Dermis microvascular lymphatic vessel endothelial cell (primary cell): ENCODE data around the gene EIF4G2. TPM values are rescaled to one million over a fixed set of nuclear protein-coding genes. Genes with fewer than 3 reads are reported as not detected.
"Not testable (repeated sequence)": the region's sequence is repeated elsewhere in the genome, so short reads cannot be mapped to it uniquely, and the experiment has no call there.

Experiments used
- DNase-seq, 2 donors: peaks; one replicate each; pipeline versions ENCODE4 v3.0.0 to v3.0.0-alpha.2; 2010; ENCODE audit warnings: low read depth in 2 of 2
- total RNA-seq: library from RNA; depleted of rRNA; stranded (reverse); fragments of >200 nt; gene quantifications from 2 replicates; pipeline ENCODE4 v1.2.1, GENCODE V29; 2014

Gene EIF4G2
- total RNA-seq, result 655 and 780 TPM in 2 replicates

- peak; percentile 95 to 99 for DNase-seq
Measured at GRCh38 chr11:10808553-10809372, at the start of gene EIF4G2. Gene EIF4G2 (minus strand): TSS chr11:10808926.

GRCh38 chr11:10857709-10858438, 49.1 kb upstream of the EIF4G2 start, which contains the start of gene ZBED5:
Gene ZBED5 (minus strand): TSS chr11:10858053. CDS start chr11:10854945, 3,108 bp downstream.
- DNase-seq, result peak; percentile 92 to 98

GRCh38 chr11:10857459-10857708, 48.7 kb upstream of the EIF4G2 start:
- DNase-seq, result no peak

GRCh38 chr11:10856689-10857458, 48.1 kb upstream of the EIF4G2 start:
- peak in 1 of 2 donors; percentile 39 for DNase-seq

GRCh38 chr11:10855295-10855694, 46.6 kb upstream of the EIF4G2 start:
- DNase-seq, result no peak

GRCh38 chr11:10847960-10848860, 39.5 kb upstream of the EIF4G2 start:
- no peak for DNase-seq

- no peak for DNase-seq
Measured at GRCh38 chr11:10846660-10847059, 37.9 kb upstream of the EIF4G2 start.

- DNase-seq, result no peak
Measured at GRCh38 chr11:10845589-10845988, 36.9 kb upstream of the EIF4G2 start.

- DNase-seq, result no peak
Measured at GRCh38 chr11:10844796-10845195, 36.1 kb upstream of the EIF4G2 start.

GRCh38 chr11:10844356-10844755, 35.6 kb upstream of the EIF4G2 start:
- no peak for DNase-seq

GRCh38 chr11:10838881-10839280, 30.2 kb upstream of the EIF4G2 start:
- no peak for DNase-seq

GRCh38 chr11:10838083-10838482, 29.4 kb upstream of the EIF4G2 start:
- no peak for DNase-seq

GRCh38 chr11:10836884-10837283, 28.2 kb upstream of the EIF4G2 start:
- DNase-seq, result not testable (repeated sequence)

- DNase-seq, result no peak
Measured at GRCh38 chr11:10829139-10829538, 20.4 kb upstream of the EIF4G2 start.

- no peak for DNase-seq
Measured at GRCh38 chr11:10828402-10828801, 19.7 kb upstream of the EIF4G2 start.

- DNase-seq, result no peak
Measured at GRCh38 chr11:10824888-10825287, 16.2 kb upstream of the EIF4G2 start.

GRCh38 chr11:10823152-10823579, 14.4 kb upstream of the EIF4G2 start:
- peak; percentile 40 to 52 for DNase-seq

GRCh38 chr11:10822491-10822890, 13.8 kb upstream of the EIF4G2 start:
- not testable (repeated sequence) for DNase-seq

GRCh38 chr11:10818594-10818993, 9.9 kb upstream of the EIF4G2 start:
- no peak for DNase-seq

- no peak for DNase-seq
Measured at GRCh38 chr11:10813945-10814344, 5.2 kb upstream of the EIF4G2 start.
